WERI-Rb-1 (cell line): Measurements from ENCODE around the gene GEMIN8.

Experiments used
- DNase-seq: peaks from one replicate; pipeline ENCODE4 v3.0.0-alpha.2; 2020
- H3K27ac ChIP-seq: fragments of 250-450 bp; sonication (Bioruptor Pico); 2 replicates; pipeline ENCODE4 v1.5.1; 2020; ENCODE audit warnings: mild to moderate bottlenecking, moderate library complexity
- H3K27me3 ChIP-seq: fragments of 250-450 bp; sonication (Bioruptor Pico); 2 replicates; pipeline ENCODE4 v1.5.1; 2021; ENCODE audit warnings: mild to moderate bottlenecking, low read depth, moderate library complexity; ENCODE audit not compliant: insufficient read depth, severe bottlenecking
- H3K36me3 ChIP-seq: fragments of 250-450 bp; sonication (Bioruptor Pico); 2 replicates; pipeline ENCODE4 v1.5.1; 2020; ENCODE audit warnings: mild to moderate bottlenecking, moderate library complexity
- H3K4me3 ChIP-seq: 2 replicates; pipeline ENCODE4 v1.5.1; 2011; ENCODE audit warnings: low read depth, mild to moderate bottlenecking, control low read depth, low read length
- H3K9me3 ChIP-seq: fragments of 250-450 bp; sonication (Bioruptor Pico); 2 replicates; pipeline ENCODE4 v1.5.1; 2021; ENCODE audit warnings: mild to moderate bottlenecking, moderate library complexity; ENCODE audit not compliant: severe bottlenecking
- TF ChIP-seq, protein P1 (sequence below): IDR thresholded peaks from 2 replicates; pipeline ENCODE4 v1.5.1; 2011; ENCODE audit warnings: low read depth, mild to moderate bottlenecking, control low read depth, inconsistent platforms, low read length

GEMIN8 gene

GRCh38 chrX:13966793-13967125 lies 62.9 kb downstream of the GEMIN8 start:
- TF ChIP-seq, protein P1, sequence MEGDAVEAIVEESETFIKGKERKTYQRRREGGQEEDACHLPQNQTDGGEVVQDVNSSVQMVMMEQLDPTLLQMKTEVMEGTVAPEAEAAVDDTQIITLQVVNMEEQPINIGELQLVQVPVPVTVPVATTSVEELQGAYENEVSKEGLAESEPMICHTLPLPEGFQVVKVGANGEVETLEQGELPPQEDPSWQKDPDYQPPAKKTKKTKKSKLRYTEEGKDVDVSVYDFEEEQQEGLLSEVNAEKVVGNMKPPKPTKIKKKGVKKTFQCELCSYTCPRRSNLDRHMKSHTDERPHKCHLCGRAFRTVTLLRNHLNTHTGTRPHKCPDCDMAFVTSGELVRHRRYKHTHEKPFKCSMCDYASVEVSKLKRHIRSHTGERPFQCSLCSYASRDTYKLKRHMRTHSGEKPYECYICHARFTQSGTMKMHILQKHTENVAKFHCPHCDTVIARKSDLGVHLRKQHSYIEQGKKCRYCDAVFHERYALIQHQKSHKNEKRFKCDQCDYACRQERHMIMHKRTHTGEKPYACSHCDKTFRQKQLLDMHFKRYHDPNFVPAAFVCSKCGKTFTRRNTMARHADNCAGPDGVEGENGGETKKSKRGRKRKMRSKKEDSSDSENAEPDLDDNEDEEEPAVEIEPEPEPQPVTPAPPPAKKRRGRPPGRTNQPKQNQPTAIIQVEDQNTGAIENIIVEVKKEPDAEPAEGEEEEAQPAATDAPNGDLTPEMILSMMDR, result no peak
- H3K9me3 ChIP-seq, result no peaks in the 10 kb centered on the region
- H3K27ac ChIP-seq, result no peak overlapping the region

DNA sequence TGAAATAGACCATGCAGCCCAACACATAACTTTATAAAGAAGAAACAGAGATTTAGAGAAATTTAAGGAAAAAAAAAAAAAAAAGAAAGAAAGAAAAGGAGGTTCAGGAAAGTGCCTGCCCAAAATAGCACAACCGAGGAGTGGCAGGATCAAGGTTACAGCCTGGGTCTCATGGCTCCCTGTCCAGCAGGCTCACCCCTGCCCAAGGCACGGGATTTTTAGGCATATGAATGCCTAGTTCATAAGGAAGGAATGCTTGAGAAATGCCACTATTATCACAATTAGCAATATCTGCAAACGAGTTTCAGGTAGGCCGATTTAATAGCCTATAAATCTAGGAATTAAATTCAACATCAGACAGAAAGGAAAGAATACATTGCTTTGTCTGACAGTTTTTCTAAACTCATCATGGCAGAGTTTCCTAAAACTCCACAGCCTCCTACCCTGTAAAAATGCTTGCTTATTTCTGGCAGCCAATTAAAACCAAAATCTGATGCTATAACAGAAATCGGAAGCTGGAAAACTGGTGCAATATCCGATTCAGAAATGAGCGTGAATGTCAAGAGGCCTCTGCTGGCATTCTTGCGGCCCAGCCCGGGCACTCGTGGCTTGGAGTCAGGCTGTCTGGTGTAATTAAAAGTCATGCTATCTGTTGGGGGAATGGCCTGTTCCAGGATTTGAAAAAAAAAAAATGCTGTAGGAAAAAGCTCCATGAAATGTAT lies 63.5 kb downstream of the GEMIN8 start:
- H3K27me3 ChIP-seq, result peaks cover 22% of the 10 kb centered on the region
- TF ChIP-seq, protein P1, result no peak
- no peak for DNase-seq
- H3K27ac ChIP-seq, result no peak overlapping the region
- H3K4me3 ChIP-seq, result no peak overlapping the region
- no peaks in the 10 kb centered on the region for H3K9me3 ChIP-seq
- no peaks in the 10 kb centered on the region for H3K36me3 ChIP-seq

More at GRCh38 chrX:13966793-13967125, 62.9 kb downstream of the GEMIN8 start:
- DNase-seq, result no peak
- Histone ChIP-seq H3K27me3 (peaks cover 22% of the 10 kb centered on the region), H3K4me3 (no peak overlapping the region), H3K36me3 (no peaks in the 10 kb centered on the region)

DNA sequence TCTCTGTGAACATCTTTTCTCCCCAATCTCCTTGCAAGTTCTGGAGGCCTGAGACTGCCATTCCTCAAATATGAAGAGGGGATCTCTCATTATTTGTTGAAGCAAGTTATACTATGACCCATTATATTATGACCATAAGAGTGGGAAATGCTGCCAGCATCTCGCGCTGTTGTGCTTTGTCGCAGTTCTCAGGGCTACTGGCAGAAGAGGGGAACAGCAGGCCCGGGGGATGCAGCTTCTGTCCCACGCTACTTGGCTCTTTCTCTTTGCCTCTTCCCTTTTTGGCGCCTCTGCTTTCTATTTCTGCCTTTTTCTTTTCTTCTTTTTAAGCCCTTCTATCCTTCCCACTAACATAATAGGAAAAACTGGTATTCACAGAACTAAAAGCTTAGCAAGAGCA lies 64.2 kb downstream of the GEMIN8 start:
- TF ChIP-seq, protein P1, result no peak
- no peak for DNase-seq
- H3K27ac ChIP-seq, result no peak overlapping the region
- H3K36me3 ChIP-seq, result no peaks in the 10 kb centered on the region
- no peaks in the 10 kb centered on the region for H3K9me3 ChIP-seq
- H3K4me3 ChIP-seq, result no peak overlapping the region
- H3K27me3 ChIP-seq, result peaks cover 22% of the 10 kb centered on the region

GRCh38 chrX:13956998-13957397 lies 72.7 kb downstream of the GEMIN8 start:
- no peak overlapping the region for H3K27ac ChIP-seq
- TF ChIP-seq, protein P1, result no peak
- no peaks in the 10 kb centered on the region for H3K9me3 ChIP-seq
- H3K27me3 ChIP-seq, result peaks cover 6% of the 10 kb centered on the region
- no peaks in the 10 kb centered on the region for H3K36me3 ChIP-seq
- DNase-seq, result no peak
- no peak overlapping the region for H3K4me3 ChIP-seq
